Spinal cord (tissue), 10 donors: Measurements from ENCODE around the gene PARVB. TPM values are rescaled to one million over a fixed set of nuclear protein-coding genes. Genes with fewer than 3 reads are reported as not detected.
A peak's percentile ranks its signal among the peaks of the same experiment; 100 is the strongest.

Source experiments
- DNase-seq, 6 donors: peaks; one replicate each; pipeline versions ENCODE4 v3.0.0 to v3.0.0-alpha.2; 2013 to 2015; ENCODE audit warnings: low spot score in 6 of 6, low read depth in 4 of 6
- H3K27ac ChIP-seq: one replicate; pipeline ENCODE4 v1.5.1; 2013; ENCODE audit warnings: low read depth, low read length, control low read depth
- H3K27me3 ChIP-seq: one replicate; pipeline ENCODE4 v1.6.1; 2013; ENCODE audit warnings: low read length; ENCODE audit not compliant: control insufficient read depth, insufficient read depth
- H3K36me3 ChIP-seq: one replicate; pipeline ENCODE4 v1.6.1; 2013; ENCODE audit warnings: low read length; ENCODE audit not compliant: control insufficient read depth, insufficient read depth
- H3K4me1 ChIP-seq: one replicate; pipeline ENCODE4 v1.6.1; 2013; ENCODE audit warnings: low read length; ENCODE audit not compliant: control insufficient read depth, insufficient read depth
- H3K4me3 ChIP-seq: one replicate; pipeline ENCODE4 v1.5.1; 2013; ENCODE audit warnings: low read depth, low read length, control low read depth
- H3K9me3 ChIP-seq: one replicate; pipeline ENCODE4 v1.6.1; 2013; ENCODE audit warnings: low read length; ENCODE audit not compliant: control insufficient read depth, insufficient read depth
- WGBS: methylation state at CpG from one replicate; pipeline ENCODE4 v1.1.5; 2013; ENCODE audit warnings: missing lambda C conversion rate; ENCODE audit not compliant: insufficient coverage; 5-methylcytosine and 5-hydroxymethylcytosine counted together
- polyA plus RNA-seq, 2 donors: library from polyadenylated mRNA; unstranded; fragments of 120-200 nt; gene quantifications; one replicate each; pipeline ENCODE4 v1.2.1, GENCODE V29; 2013; ENCODE audit not compliant: insufficient read length in 2 of 2
- total RNA-seq, 2 donors: library from RNA; depleted of rRNA in 1 of 2; stranded (reverse); fragments of 120-200 nt in 1 of 2; fragments of >200 nt in 1 of 2; gene quantifications; one replicate each; pipeline versions ENCODE4 v1.2.3 to v1.2.4, GENCODE V29; 2013 to 2014
- donor health status: healthy.

PARVB gene
- total and polyA plus RNA-seq, 4 donors, result 9.7 to 26.0 (median 18.9) TPM

GRCh38 chr22:44063462-44064371 is 39.6 kb downstream of the PARVB start:
- no peaks in the 10 kb centered on the region for H3K9me3 ChIP-seq
- H3K4me3 ChIP-seq, result no peak overlapping the region
- no peak overlapping the region for H3K27ac ChIP-seq
- H3K36me3 ChIP-seq, result no peaks in the 10 kb centered on the region
- WGBS, result 90% methylated on average over 26 of the region's 35 CpGs
- no peaks in the 10 kb centered on the region for H3K27me3 ChIP-seq
- DNase-seq, result no peak
- H3K4me1 ChIP-seq, result peaks cover 18% of the 10 kb centered on the region

GRCh38 chr22:44067033-44067432 is 42.9 kb downstream of the PARVB start:
- Histone ChIP-seq H3K9me3 (no peaks in the 10 kb centered on the region), H3K27me3 (no peaks in the 10 kb centered on the region), H3K27ac (no peak overlapping the region), H3K36me3 (no peaks in the 10 kb centered on the region), H3K4me1 (peaks cover 38% of the 10 kb centered on the region), H3K4me3 (no peak overlapping the region)
- WGBS, result 91% methylated on average over 5 of the region's 5 CpGs
- DNase-seq, result no peak

GRCh38 chr22:44067901-44068300 is 43.8 kb downstream of the PARVB start:
- H3K4me3 ChIP-seq, result no peak overlapping the region
- peaks cover 41% of the 10 kb centered on the region for H3K4me1 ChIP-seq
- DNase-seq, result peak in 1 of 6 donors; percentile 43
- no peaks in the 10 kb centered on the region for H3K36me3 ChIP-seq
- no peaks in the 10 kb centered on the region for H3K9me3 ChIP-seq
- no peak overlapping the region for H3K27ac ChIP-seq
- WGBS, result 64% methylated on average over 10 of the region's 10 CpGs
- H3K27me3 ChIP-seq, result no peaks in the 10 kb centered on the region

- H3K27me3 ChIP-seq, result no peaks in the 10 kb centered on the region
- peaks cover 43% of the 10 kb centered on the region for H3K4me1 ChIP-seq
- no peak overlapping the region for H3K4me3 ChIP-seq
- no peaks in the 10 kb centered on the region for H3K36me3 ChIP-seq
- WGBS, result 67% methylated on average over 24 of the region's 30 CpGs
- DNase-seq, result peak in 2 of 6 donors; percentile 51 to 78
- H3K27ac ChIP-seq, result no peak overlapping the region
- H3K9me3 ChIP-seq, result no peaks in the 10 kb centered on the region
Measured at GRCh38 chr22:44068422-44069191, 44.5 kb downstream of the PARVB start.

GRCh38 chr22:44070029-44070428 is 45.9 kb downstream of the PARVB start:
- H3K27me3 ChIP-seq, result no peaks in the 10 kb centered on the region
- H3K9me3 ChIP-seq, result no peaks in the 10 kb centered on the region
- peaks cover 55% of the 10 kb centered on the region for H3K4me1 ChIP-seq
- no peak for DNase-seq
- H3K27ac ChIP-seq, result no peak overlapping the region
- no peak overlapping the region for H3K4me3 ChIP-seq
- 96% methylated on average over 5 of the region's 5 CpGs for WGBS
- H3K36me3 ChIP-seq, result no peaks in the 10 kb centered on the region

GRCh38 chr22:44071781-44072326 is 47.8 kb downstream of the PARVB start:
- Histone ChIP-seq H3K27me3 (no peaks in the 10 kb centered on the region), H3K27ac (no peak overlapping the region), H3K4me3 (no peak overlapping the region), H3K9me3 (no peaks in the 10 kb centered on the region), H3K36me3 (peaks cover 3% of the 10 kb centered on the region), H3K4me1 (peaks cover 70% of the 10 kb centered on the region)
- 56% methylated on average over 5 of the region's 14 CpGs for WGBS
- DNase-seq, result no peak

- 54% methylated on average over 5 of the region's 11 CpGs for WGBS
- H3K4me3 ChIP-seq, result no peak overlapping the region
Measured at GRCh38 chr22:44074337-44074984, 50.4 kb downstream of the PARVB start.

GRCh38 chr22:44075022-44075421 is 50.9 kb downstream of the PARVB start:
- H3K4me3 ChIP-seq, result no peak overlapping the region
- peaks cover 4% of the 10 kb centered on the region for H3K36me3 ChIP-seq
- WGBS, result 93% methylated on average over 4 of the region's 12 CpGs
- no peaks in the 10 kb centered on the region for H3K9me3 ChIP-seq
- H3K27me3 ChIP-seq, result no peaks in the 10 kb centered on the region
- peaks cover 48% of the 10 kb centered on the region for H3K4me1 ChIP-seq
- no peak overlapping the region for H3K27ac ChIP-seq
- no peak for DNase-seq

More at GRCh38 chr22:44074337-44074984, 50.4 kb downstream of the PARVB start:
- no peaks in the 10 kb centered on the region for H3K27me3 ChIP-seq
- DNase-seq, result peak in 1 of 6 donors; percentile 77
- H3K27ac ChIP-seq, result no peak overlapping the region
- peaks cover 4% of the 10 kb centered on the region for H3K36me3 ChIP-seq
- no peaks in the 10 kb centered on the region for H3K9me3 ChIP-seq
- peaks cover 50% of the 10 kb centered on the region for H3K4me1 ChIP-seq

- no peaks in the 10 kb centered on the region for H3K27me3 ChIP-seq
- no peak overlapping the region for H3K27ac ChIP-seq
- no peaks in the 10 kb centered on the region for H3K9me3 ChIP-seq
- H3K36me3 ChIP-seq, result peaks cover 4% of the 10 kb centered on the region
- no peak overlapping the region for H3K4me3 ChIP-seq
- DNase-seq, result peak in 1 of 6 donors; percentile 46
- peaks cover 44% of the 10 kb centered on the region for H3K4me1 ChIP-seq
- WGBS, result 77% methylated on average over 11 of the region's 11 CpGs
Measured at GRCh38 chr22:44075670-44076069, 51.6 kb downstream of the PARVB start.
